ENCODE measurements around the gene FBXL19.
A peak's percentile ranks its signal among the peaks of the same experiment; 100 is the strongest.

FBXL19 gene

DNA sequence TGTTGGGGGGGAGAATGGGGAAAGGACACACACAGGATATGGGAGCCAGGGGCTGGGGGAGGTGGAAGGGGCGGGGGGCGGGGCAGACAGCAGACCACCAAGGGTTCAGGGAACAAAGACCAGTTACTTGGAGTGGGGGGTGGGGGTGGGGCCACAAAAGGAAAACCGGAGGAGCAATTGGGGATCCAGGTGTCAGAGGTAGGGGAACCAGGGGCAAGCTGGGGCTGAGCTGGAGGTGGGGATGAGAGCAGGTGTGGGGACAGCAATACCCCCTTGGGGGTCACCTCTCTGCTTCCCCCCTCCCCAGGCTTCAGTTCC, 24.1 kb downstream of the FBXL19 start:
- DNase-seq (ENCODE audit: low spot score) = no peak

- no peak for DNase-seq (ENCODE audit: low spot score)
Observed at GRCh38 chr16:30947859-30948666, 24.7 kb downstream of the FBXL19 start.

- DNase-seq (ENCODE audit: low spot score) = peak; percentile 41
Observed at GRCh38 chr16:30948667-30949649, 25.6 kb downstream of the FBXL19 start, which contains the start of gene ORAI3. TSS of gene ORAI3 (plus strand) at chr16:30949068. CDS start at chr16:30949290, 222 bp downstream.

GRCh38 chr16:30949650-30950515, 26.5 kb downstream of the FBXL19 start:
- peak; percentile 19 for DNase-seq (ENCODE audit: low spot score)

DNA sequence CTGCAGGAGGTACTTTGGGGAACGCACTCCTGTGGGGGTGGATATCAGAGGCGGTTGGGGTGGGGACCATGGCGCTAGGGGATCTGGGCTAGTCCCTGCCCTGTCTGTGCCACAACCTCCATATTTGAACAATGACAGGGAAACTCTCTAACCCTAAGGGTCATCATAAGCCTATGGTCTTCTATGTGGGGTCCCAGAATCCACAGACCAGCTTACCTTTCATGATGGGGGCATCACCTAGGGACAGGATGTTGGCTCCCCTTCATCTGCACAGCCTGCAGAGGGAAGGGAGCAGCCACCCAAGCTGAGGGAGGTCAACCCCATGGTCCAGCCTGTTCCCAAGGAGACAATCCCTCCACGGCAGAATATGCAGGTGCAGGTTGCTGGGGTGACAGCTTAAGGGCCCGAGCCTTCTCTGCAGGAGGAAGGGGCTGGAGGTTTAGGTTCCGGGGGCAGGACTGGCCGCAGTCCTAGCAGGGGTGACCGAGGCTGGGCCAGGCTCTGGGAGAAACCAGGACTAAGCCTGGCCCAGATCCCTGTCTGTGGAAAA, 27.2 kb downstream of the FBXL19 start:
- no peak for DNase-seq (ENCODE audit: low spot score)

- DNase-seq (ENCODE audit: low spot score) = no peak
Observed at GRCh38 chr16:30951193-30951592, 27.8 kb downstream of the FBXL19 start.

- no peak for DNase-seq (ENCODE audit: low spot score)
Observed at GRCh38 chr16:30951750-30952149, 28.4 kb downstream of the FBXL19 start.

DNA sequence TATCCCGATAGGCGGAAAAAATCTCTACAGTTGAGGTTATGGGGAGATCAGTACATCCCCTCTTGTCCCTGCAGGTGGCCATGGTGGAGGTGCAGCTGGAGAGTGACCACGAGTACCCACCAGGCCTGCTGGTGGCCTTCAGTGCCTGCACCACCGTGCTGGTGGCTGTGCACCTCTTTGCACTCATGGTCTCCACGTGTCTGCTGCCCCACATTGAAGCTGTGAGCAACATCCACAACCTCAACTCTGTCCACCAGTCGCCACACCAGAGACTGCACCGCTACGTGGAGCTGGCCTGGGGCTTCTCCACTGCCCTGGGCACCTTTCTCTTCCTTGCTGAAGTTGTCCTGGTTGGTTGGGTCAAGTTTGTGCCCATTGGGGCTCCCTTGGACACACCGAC, 29.7 kb downstream of the FBXL19 start:
- no peak for DNase-seq (ENCODE audit: low spot score)

DNA sequence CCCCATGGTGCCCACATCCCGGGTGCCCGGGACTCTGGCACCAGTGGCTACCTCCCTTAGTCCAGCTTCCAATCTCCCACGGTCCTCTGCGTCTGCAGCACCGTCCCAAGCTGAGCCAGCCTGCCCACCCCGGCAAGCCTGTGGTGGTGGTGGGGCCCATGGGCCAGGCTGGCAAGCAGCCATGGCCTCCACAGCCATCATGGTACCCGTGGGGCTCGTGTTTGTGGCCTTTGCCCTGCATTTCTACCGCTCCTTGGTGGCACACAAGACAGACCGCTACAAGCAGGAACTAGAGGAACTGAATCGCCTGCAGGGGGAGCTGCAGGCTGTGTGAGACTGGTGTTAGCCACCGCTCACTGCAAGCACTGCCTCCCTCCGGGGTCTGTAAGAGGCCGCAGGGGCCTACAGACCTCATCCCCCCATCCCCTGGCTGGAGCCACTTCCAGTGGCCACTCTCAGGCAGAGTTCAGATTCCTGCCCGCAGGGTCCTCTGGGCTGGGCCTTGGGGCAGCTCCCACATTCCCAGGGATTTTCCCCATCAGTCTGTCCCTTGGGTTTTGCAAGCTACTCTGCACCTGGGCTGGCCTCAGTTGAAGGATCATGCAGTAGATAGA, 30.2 kb downstream of the FBXL19 start:
- peak; percentile 69 for DNase-seq (ENCODE audit: low spot score)

GRCh38 chr16:30954993-30955392, 31.6 kb downstream of the FBXL19 start:
- DNase-seq (ENCODE audit: low spot score) = no peak

GRCh38 chr16:30956601-30957455, 33.5 kb downstream of the FBXL19 start:
- peak; percentile 91 for DNase-seq (ENCODE audit: low spot score)

DNA sequence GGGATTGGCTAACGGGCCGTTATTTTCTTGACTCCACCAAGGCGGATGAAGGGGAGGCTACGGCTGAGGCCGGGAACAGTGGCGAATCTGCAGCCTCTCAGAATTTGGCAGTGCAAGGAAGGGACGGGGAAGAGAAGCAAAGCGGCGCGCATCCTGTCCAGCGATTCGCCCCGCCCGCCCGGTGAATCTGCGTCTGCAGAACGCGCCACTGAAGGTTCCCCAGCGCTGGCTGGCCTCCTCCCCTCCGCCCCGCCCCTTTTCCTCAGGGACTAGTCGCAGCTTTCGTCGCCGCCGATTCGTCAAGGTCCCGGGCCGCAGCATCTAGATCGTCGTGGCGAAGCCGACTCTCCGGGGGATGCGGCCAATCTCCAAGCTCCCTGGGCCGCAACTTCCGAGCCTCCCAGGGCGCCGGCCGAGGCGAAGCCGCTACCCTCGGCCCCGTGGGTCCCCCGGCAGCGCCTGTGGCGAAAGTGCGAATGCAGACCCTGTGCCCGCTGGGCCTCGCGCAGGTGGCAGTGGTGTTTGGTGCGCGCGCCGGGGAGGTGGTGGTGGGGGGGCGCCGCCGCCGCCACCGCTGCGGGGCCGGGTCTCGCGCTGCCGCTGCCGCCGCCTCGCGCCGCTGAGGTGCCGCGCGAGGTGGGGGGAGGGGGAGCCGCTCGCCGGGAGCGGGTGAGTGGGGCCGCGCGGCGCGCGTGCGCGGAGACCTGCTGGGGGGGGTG, 34.2 kb downstream of the FBXL19 start, which contains the start of gene SETD1A:
TSS of gene SETD1A (plus strand) at position 299 of the 719 bp plus-strand sequence. CDS start 978 bp downstream, outside the sequence.
- peak; percentile 95 for DNase-seq (ENCODE audit: low spot score)

DNA sequence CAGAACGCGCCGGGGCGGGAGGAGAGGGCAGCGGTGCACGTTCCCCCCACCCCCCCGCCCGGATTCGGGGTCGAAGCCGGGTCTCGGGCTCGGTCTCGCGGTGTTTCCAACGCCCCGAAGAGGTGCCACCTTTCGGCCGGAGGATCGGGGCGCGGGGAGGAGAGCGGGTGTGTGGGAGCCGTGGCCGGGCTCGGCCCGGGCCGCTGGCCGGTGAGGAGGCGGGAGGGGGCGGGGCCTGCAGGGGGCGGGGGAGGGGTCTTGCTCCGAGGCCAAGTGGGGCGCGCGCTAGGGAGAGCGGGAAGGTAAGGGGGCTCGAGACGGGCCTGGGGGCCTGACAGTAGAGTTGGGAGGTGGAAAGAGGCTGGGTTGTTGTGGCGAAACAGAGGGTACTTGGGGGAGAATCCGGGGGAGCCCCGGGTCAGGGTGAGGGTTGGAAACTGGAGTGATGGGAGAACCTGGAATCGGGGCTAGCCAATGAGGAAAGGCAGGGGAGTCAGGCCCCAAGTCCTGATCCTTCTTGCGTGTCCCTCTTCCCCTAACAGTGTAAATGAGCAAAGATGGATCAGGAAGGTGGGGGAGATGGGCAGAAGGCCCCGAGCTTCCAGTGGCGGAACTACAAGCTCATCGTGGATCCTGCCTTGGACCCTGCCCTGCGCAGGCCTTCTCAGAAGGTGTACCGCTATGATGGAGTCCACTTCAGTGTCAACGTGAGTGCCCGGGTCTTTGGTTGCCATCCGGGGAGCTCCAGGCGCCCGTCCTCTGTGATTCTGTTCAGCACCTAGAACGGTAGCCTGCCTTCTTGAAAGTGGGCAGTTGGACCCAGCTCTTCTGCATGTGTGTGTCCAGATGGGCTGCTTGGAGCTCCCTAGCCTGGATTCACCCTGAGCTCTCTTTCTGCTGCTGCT, 35.1 kb downstream of the FBXL19 start:
- no peak for DNase-seq (ENCODE audit: low spot score)

DNA sequence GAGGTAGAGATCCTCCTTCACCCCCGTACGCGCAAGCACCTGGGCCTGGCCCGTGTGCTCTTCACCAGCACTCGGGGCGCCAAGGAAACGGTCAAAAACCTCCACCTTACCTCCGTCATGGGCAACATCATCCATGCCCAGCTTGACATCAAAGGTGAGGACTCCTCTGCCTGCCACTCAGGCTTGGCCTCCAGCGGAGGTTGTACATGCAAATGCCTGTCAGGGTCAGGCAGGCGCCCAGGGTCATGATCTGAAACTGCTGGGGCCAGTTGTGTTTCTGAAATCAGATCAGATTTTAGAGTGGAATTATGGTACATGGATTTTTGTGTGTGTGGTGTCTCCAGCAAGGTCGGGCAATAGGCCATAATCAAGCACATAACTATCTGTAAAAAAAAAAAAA, 38.0 kb downstream of the FBXL19 start:
- DNase-seq (ENCODE audit: low spot score) = no peak

GRCh38 chr16:30963925-30964511, 40.6 kb downstream of the FBXL19 start:
- no peak for DNase-seq (ENCODE audit: low spot score)

DNA sequence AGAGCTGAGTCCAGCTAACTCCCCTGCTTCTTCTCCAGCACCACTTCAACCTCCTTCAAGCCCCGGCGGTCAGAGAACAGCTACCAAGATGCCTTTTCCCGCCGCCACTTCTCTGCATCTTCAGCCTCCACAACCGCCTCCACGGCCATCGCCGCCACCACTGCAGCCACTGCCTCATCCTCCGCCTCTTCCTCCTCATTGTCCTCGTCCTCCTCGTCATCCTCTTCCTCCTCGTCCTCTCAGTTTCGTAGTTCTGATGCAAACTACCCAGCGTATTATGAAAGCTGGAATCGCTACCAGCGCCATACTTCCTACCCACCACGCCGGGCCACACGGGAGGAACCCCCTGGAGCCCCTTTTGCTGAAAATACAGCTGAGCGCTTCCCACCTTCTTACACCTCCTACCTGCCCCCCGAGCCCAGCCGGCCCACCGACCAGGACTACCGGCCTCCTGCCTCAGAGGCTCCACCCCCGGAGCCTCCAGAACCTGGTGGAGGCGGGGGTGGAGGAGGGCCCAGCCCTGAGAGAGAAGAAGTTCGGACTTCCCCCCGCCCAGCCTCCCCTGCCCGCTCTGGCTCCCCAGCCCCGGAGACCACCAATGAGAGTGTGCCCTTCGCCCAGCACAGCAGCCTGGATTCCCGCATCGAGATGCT, 41.3 kb downstream of the FBXL19 start:
- no peak for DNase-seq (ENCODE audit: low spot score)

DNA sequence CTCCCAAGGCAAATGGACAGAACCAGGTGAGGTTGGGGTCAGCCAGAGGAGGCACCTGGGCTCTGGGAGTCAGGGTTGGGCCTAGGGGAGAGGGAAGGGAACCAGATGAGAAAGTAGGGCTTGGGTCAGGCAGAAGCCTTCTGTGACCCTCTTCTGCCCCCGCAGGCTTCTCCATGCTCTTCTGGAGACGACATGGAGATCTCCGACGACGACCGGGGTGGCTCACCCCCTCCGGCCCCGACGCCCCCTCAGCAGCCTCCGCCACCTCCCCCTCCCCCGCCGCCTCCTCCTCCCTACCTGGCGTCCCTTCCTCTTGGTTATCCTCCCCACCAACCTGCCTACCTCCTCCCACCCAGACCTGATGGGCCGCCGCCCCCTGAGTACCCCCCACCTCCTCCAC, 42.1 kb downstream of the FBXL19 start:
- no peak for DNase-seq (ENCODE audit: low spot score)
